ENCODE measurements around the gene NTHL1. TPM values are rescaled to one million over a fixed set of nuclear protein-coding genes. Genes with fewer than 3 reads are reported as not detected.

Gene NTHL1
- total and polyA plus RNA-seq, 2 of the 8 experiments (the other 6 are each of a cell fraction or from before 2014, with no cell fraction given): 70.9 to 150 TPM

- TF ChIP-seq HDAC6 (IDR thresholded peaks at IDR 0.05; ENCODE audit: low read depth, low read length) (no peak), BRCA1 (IDR thresholded peaks at IDR 0.05; ENCODE audit: low read depth, low read length) (no peak), JUN (IDR thresholded peaks at IDR 0.05; ENCODE audit: low read depth, low read length) (no peak), FOSL1 (IDR thresholded peaks at IDR 0.05; ENCODE audit: insufficient read depth, low read depth, low read length) (no peak), EZH2 (IDR thresholded peaks at IDR 0.05; ENCODE audit: low read depth, low read length, severe bottlenecking) (no peak)
Measured at GRCh38 chr16:2006317-2006716, 41.3 kb downstream of the NTHL1 start (continued).

Data from H1 (cell line).